Measurements from ENCODE around the gene PSMA3. TPM values are rescaled to one million over a fixed set of nuclear protein-coding genes. Genes with fewer than 3 reads are reported as not detected.

PSMA3 gene
- total and polyA plus RNA-seq, 10 of the 15 experiments (the other 5 are each of a cell fraction or from before 2014, with no cell fraction given), result 142 to 936 (median 400) TPM

GRCh38 chr14:58299401-58300330, 55.0 kb downstream of the PSMA3 start:
- in situ Hi-C loops (cut with MboI), result no loop called here
- FAIRE-seq, result no peak
- Histone ChIP-seq H3K4me1 (ENCODE audit: control insufficient read depth, insufficient read depth, low read length) (0 out of 2 replicates have a peak, but pooled peaks cover 3% of the 10 kb centered on the region), H2AFZ (ENCODE audit: control insufficient read depth, low read depth, low read length) (peak overlapping the region; percentile 83), H4K20me1 (ENCODE audit: control insufficient read depth, insufficient read depth) (no peaks in the 10 kb centered on the region), H3K27ac (ENCODE audit: control insufficient read depth, insufficient read depth) (peak overlapping the region; percentile 81), H3K4me2 (ENCODE audit: control insufficient read depth, insufficient read depth) (peak overlapping the region; percentile 96), H3K36me3 (ENCODE audit: control insufficient read depth in 2 of 2, insufficient read depth in 2 of 2, low read length in 1 of 2) (peaks cover 2 to 6% of the 10 kb centered on the region in 2 experiments; a peak in 2 of 4 replicates), H3K9me3 (replicated peaks; ENCODE audit: control insufficient read depth, insufficient read depth, low read length) (no peaks in the 10 kb centered on the region; the same call in 1 of the 3 replicates), H3K4me3 (peak overlapping the region; percentile 85), H3K79me2 (ENCODE audit: control insufficient read depth, insufficient read depth, low read length) (peaks cover 65% of the 10 kb centered on the region), H3K9ac (ENCODE audit: control insufficient read depth, insufficient read depth, low read length) (peak overlapping the region; percentile 90), H3K27me3 (replicated peaks in 1 of 2; ENCODE audit: control insufficient read depth in 2 of 2, insufficient read depth in 2 of 2, low read length in 1 of 2) (no peaks in the 10 kb centered on the region)
- POLR2A ChIA-PET, result interaction anchor here (0.6 to 3.5 kb wide), 8 partner anchors 12 to 127 kb away, joined by 3 to 20 read pairs (median 3); partner anchors contain the start of genes KIAA0586, PSMA3 and TIMM9
- TSS peak; percentile 49 for BruUV-seq (replicated peaks)
- WGBS (ENCODE audit: insufficient coverage, insufficient replicate concordance, low lambda C conversion rate, missing lambda C conversion rate), result 1% methylated on average over 40 of the region's 48 CpGs
- CTCF ChIA-PET, result interaction anchor here (0.7 to 1.9 kb wide), 5 partner anchors 32 to 97 kb away, joined by 3 to 6 read pairs (median 5); partner anchors contain the start of gene TOMM20L
- SMC1A ChIA-PET (ENCODE audit: uncharacterized antibody, unreplicated experiment), result interaction anchor here (0.9 to 4.6 kb wide), 6 partner anchors 8 to 128 kb away, joined by 3 to 35 read pairs (median 8); partner anchors contain the start of genes KIAA0586, PSMA3 and TIMM9
- RAD21 ChIA-PET (ENCODE audit: unreplicated experiment), result interaction anchor here (0.7 to 2.7 kb wide), 3 partner anchors 53 to 127 kb away, joined by 4 to 14 read pairs (median 4); partner anchors contain the start of genes KIAA0586, PSMA3 and TIMM9
- intact Hi-C loops (cut with micrococcal nuclease; ENCODE audit: unreplicated experiment), result loop anchor here (2.0 kb wide), 1 partner anchor 55 kb away; the partner anchor contains the start of gene PSMA3
- ATAC-seq, result no peak
- no peak for DNase-seq (ENCODE audit: low read depth, low spot score)
- no peak for TF ChIP-seq BCL3 (IDR thresholded peaks at IDR 0.05; ENCODE audit: borderline replicate concordance, insufficient read depth, low read depth, low read length, poor library complexity, severe bottlenecking)
- TF ChIP-seq NR2C2 (IDR thresholded peaks at IDR 0.05; ENCODE audit: borderline replicate concordance, control insufficient read depth, insufficient read length, low read depth), result no peak
- TF ChIP-seq CBX3 (IDR thresholded peaks at IDR 0.05; ENCODE audit: borderline replicate concordance, low read depth), result no peak
- no peak for TF ChIP-seq MTA3 (IDR thresholded peaks at IDR 0.05; ENCODE audit: borderline replicate concordance, low read length)
- no peak for TF ChIP-seq SREBF2 (IDR thresholded peaks at IDR 0.05; ENCODE audit: low read length)
- no peak for TF ChIP-seq TCF7 (IDR thresholded peaks at IDR 0.05; ENCODE audit: borderline replicate concordance)
- TF ChIP-seq ZNF217 (IDR thresholded peaks at IDR 0.05), result no peak
- no peak for TF ChIP-seq NFXL1 (IDR thresholded peaks at IDR 0.05; ENCODE audit: borderline replicate concordance)
- no peak for TF ChIP-seq MTA2 (IDR thresholded peaks at IDR 0.05; ENCODE audit: low read depth)
- no peak for TF ChIP-seq ATF7 (IDR thresholded peaks at IDR 0.05; ENCODE audit: low read depth)
- TF ChIP-seq MYB (IDR thresholded peaks at IDR 0.05; ENCODE audit: borderline replicate concordance, low read depth, low read length), result no peak
- peak; percentile 63; the same call in 1 of the 2 replicates for TF ChIP-seq SMARCA5 (IDR thresholded peaks at IDR 0.05)
- 0 out of 2 replicates have a peak, but pooled peaks have one; percentile 12 for TF ChIP-seq RELB (IDR thresholded peaks at IDR 0.05; ENCODE audit: low read depth)
- no peak for TF ChIP-seq SP1 (IDR thresholded peaks at IDR 0.05; ENCODE audit: low read depth, low read length)
- TF ChIP-seq NKRF (conservative IDR thresholded peaks at IDR 0.05), result peak; percentile 47; the same call in 1 of the 2 replicates
- no peak for TF ChIP-seq CHD1 (IDR thresholded peaks at IDR 0.05; ENCODE audit: low read depth, low read length)
- no peak for TF ChIP-seq ZNF384 (IDR thresholded peaks at IDR 0.05; ENCODE audit: borderline replicate concordance, low read depth, low read length)
